Measurements from ENCODE around the gene DMWD.

DNA sequence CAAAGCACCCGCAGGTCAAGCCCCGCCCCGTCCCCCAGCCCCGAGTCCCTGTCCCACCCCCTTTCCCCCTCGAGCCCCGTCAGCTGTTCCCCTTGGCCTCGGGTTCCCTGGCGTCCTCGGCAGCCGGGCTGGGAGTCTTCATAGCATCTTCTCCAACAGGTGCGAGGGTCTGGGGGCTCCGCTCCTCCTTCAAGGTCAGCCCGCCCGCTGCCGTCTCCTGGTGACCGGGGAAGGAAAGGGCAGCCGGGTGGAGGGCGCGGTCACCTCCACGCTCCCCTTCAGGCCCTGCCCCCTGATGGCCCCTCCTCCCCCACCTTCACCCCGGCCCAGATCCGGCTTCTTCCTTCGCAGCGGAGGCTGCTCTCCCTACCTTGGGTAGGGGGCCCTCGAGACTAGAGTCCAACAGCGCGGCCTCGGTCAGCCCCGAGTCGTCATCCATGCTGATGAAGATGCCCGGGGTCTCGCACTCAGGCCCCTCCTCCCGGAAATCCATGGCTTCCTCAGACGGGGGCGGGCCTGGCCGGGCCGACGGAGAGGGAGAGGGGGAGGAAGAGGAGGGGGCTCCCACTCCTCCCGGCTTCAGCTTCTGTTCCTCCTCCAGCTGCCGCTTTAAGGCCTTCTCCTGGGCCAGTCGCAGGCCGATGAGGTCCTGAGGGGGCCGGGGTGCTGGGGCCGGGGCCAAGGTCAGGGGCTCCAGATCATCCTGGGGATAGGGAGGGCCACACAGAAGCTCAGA, 23.0 kb upstream of the DMWD start:
- TF ChIP-seq EZH2phosphoT487 (IDR thresholded peaks at IDR 0.05; ENCODE audit: borderline replicate concordance, low read length), result no peak
- TF ChIP-seq, protein P1, sequence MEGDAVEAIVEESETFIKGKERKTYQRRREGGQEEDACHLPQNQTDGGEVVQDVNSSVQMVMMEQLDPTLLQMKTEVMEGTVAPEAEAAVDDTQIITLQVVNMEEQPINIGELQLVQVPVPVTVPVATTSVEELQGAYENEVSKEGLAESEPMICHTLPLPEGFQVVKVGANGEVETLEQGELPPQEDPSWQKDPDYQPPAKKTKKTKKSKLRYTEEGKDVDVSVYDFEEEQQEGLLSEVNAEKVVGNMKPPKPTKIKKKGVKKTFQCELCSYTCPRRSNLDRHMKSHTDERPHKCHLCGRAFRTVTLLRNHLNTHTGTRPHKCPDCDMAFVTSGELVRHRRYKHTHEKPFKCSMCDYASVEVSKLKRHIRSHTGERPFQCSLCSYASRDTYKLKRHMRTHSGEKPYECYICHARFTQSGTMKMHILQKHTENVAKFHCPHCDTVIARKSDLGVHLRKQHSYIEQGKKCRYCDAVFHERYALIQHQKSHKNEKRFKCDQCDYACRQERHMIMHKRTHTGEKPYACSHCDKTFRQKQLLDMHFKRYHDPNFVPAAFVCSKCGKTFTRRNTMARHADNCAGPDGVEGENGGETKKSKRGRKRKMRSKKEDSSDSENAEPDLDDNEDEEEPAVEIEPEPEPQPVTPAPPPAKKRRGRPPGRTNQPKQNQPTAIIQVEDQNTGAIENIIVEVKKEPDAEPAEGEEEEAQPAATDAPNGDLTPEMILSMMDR (IDR thresholded peaks at IDR 0.05; ENCODE audit: low read depth, low read length, poor library complexity, severe bottlenecking), result no peak
